Liver (tissue), 3 donors: Measurements from ENCODE around the gene ESRRA.

ENCODE experiments used
- HNF4A ChIP-seq, 2 donors: conservative IDR thresholded peaks; 2 replicates each; pipeline ENCODE4 v1.6.1; 2016; ENCODE audit warnings: antibody characterized with exemption in 2 of 2, mild to moderate bottlenecking in 2 of 2
- RXRA ChIP-seq, 2 donors: IDR thresholded peaks; 2 replicates each; pipeline ENCODE4 v1.6.1; 2017 to 2018; ENCODE audit warnings: antibody characterized with exemption in 2 of 2, mild to moderate bottlenecking in 1 of 2
- SP1 ChIP-seq: IDR thresholded peaks from 2 replicates; pipeline ENCODE4 v1.6.1; 2018; ENCODE audit warnings: antibody characterized with exemption, mild to moderate bottlenecking
- TAF1 ChIP-seq: conservative IDR thresholded peaks from 2 replicates; pipeline ENCODE4 v1.6.1; 2016; ENCODE audit warnings: antibody characterized with exemption, mild to moderate bottlenecking
- TF ChIP-seq, protein P1 (sequence below): fragments of 150-350 bp; IDR thresholded peaks from 2 replicates; pipeline ENCODE4 v1.5.1; 2017; ENCODE audit warnings: improper control_type of control experiment, low read depth, low read length; ENCODE audit not compliant: missing input control
- donor health status: healthy.
- donor health status: healthy.

DNA sequence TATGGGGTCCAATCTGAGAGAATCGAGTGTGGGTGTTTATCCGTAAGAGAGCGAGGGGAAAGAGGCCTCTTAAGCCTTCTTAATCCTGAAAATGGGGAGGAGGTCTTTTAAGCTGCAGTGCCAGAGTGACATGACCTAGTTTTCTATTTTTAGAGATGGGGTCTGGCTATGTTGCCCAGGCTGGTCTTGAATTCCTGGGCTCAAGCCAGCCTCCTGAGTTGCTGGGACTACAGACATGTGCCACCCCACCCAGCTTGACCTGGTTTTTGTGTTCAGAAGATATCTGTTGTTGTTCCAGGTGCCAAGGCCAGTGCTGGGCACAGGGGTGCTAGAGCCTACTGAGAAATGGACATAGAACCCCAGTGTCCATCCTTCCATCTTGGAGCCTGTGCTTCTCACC lies 22.2 kb upstream of the ESRRA start:
- no peak for TF ChIP-seq HNF4A (conservative IDR thresholded peaks at IDR 0.05)
- TF ChIP-seq, protein P1, sequence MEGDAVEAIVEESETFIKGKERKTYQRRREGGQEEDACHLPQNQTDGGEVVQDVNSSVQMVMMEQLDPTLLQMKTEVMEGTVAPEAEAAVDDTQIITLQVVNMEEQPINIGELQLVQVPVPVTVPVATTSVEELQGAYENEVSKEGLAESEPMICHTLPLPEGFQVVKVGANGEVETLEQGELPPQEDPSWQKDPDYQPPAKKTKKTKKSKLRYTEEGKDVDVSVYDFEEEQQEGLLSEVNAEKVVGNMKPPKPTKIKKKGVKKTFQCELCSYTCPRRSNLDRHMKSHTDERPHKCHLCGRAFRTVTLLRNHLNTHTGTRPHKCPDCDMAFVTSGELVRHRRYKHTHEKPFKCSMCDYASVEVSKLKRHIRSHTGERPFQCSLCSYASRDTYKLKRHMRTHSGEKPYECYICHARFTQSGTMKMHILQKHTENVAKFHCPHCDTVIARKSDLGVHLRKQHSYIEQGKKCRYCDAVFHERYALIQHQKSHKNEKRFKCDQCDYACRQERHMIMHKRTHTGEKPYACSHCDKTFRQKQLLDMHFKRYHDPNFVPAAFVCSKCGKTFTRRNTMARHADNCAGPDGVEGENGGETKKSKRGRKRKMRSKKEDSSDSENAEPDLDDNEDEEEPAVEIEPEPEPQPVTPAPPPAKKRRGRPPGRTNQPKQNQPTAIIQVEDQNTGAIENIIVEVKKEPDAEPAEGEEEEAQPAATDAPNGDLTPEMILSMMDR = no peak
- no peak for TF ChIP-seq TAF1
- TF ChIP-seq SP1 = no peak
- no peak for TF ChIP-seq RXRA (IDR thresholded peaks at IDR 0.05)
